WTC11 (cell line): Measurements from ENCODE around the gene XIAP. TPM values are rescaled to one million over a fixed set of nuclear protein-coding genes. Genes with fewer than 3 reads are reported as not detected.

ENCODE experiments used
- ATAC-seq: fragments of 200-7000 bp; cut with Tn5 transposase; 2 replicates; pipeline ENCODE4 v1.10.0; 2021; ENCODE audit warnings: mild to moderate bottlenecking, moderate library complexity
- CTCF ChIA-PET: fragments of 300-600 bp; sonication (Branson Sonifier 250); formaldehyde crosslinking; loops from one replicate; lab custom pipeline; 2021; ENCODE audit warnings: antibody characterized with exemption; lab: Charles Lee
- POLR2A ChIA-PET: fragments of 350-600 bp; sonication (Branson Sonifier 250); formaldehyde crosslinking; loops from one replicate; lab custom pipeline; 2021; ENCODE audit warnings: antibody characterized with exemption; lab: Charles Lee
- DNase-seq: peaks from one replicate; pipeline ENCODE4 v3.0.0; 2021; ENCODE audit warnings: low spot score
- H3K27ac Mint-ChIP-seq: 2 replicates; pipeline ENCODE4 v1.8.0; 2021; ENCODE audit warnings: mixed read lengths
- H3K27me3 Mint-ChIP-seq: 2 replicates; pipeline ENCODE4 v1.8.0; 2021; ENCODE audit warnings: low read depth, mild to moderate bottlenecking, moderate library complexity, mixed read lengths
- H3K36me3 Mint-ChIP-seq: 2 replicates; pipeline ENCODE4 v1.8.0; 2021; ENCODE audit warnings: mixed read lengths
- H3K4me1 Mint-ChIP-seq: 2 replicates; pipeline ENCODE4 v1.8.0; 2022; ENCODE audit warnings: mixed read lengths
- H3K4me3 Mint-ChIP-seq: 2 replicates; pipeline ENCODE4 v1.8.0; 2021; ENCODE audit warnings: mild to moderate bottlenecking, moderate library complexity, mixed read lengths
- H3K9me3 Mint-ChIP-seq: 2 replicates; pipeline ENCODE4 v1.8.0; 2021; ENCODE audit warnings: mixed read lengths
- ATF1 ChIP-seq: sonication (generic); formaldehyde crosslinking; IDR thresholded peaks from 2 replicates; pipeline ENCODE4 v1.8.1; 2023; ENCODE audit warnings: mild to moderate bottlenecking, moderate library complexity, missing genetic modification reagents
- ETV6 ChIP-seq: sonication (generic); formaldehyde crosslinking; IDR thresholded peaks from 2 replicates; pipeline ENCODE4 v1.8.1; 2022; ENCODE audit warnings: mild to moderate bottlenecking, missing genetic modification reagents
- FOXJ3 ChIP-seq: sonication (generic); formaldehyde crosslinking; IDR thresholded peaks from 2 replicates; pipeline ENCODE4 v1.9.0; 2021; ENCODE audit warnings: missing genetic modification reagents, mild to moderate bottlenecking, borderline replicate concordance
- OVOL2 ChIP-seq: fragments of 250-450 bp; sonication (Bioruptor Pico); IDR thresholded peaks from 2 replicates; pipeline ENCODE4 v1.9.0; 2021; ENCODE audit warnings: mild to moderate bottlenecking, borderline replicate concordance
- PREB ChIP-seq: sonication (generic); formaldehyde crosslinking; IDR thresholded peaks from 2 replicates; pipeline ENCODE4 v1.8.1; 2022; ENCODE audit warnings: mild to moderate bottlenecking, missing genetic modification reagents, moderate library complexity, borderline replicate concordance
- RELA ChIP-seq: sonication (generic); formaldehyde crosslinking; IDR thresholded peaks from 2 replicates; pipeline ENCODE4 v1.8.1; 2022; ENCODE audit warnings: missing genetic modification reagents, mild to moderate bottlenecking, borderline replicate concordance
- TEAD4 ChIP-seq: sonication (generic); formaldehyde crosslinking; IDR thresholded peaks from 2 replicates; pipeline ENCODE4 v1.8.0; 2022; ENCODE audit warnings: mild to moderate bottlenecking, missing genetic modification reagents
- ZNF425 ChIP-seq: fragments of 250-450 bp; sonication (Bioruptor Pico); conservative IDR thresholded peaks from 2 replicates; pipeline ENCODE4 v1.9.0; 2021; ENCODE audit warnings: mild to moderate bottlenecking
- total RNA-seq: library from RNA; stranded (reverse); gene quantifications from 3 replicates; pipeline ENCODE4 v1.2.3, GENCODE V29; 2021
- TF ChIP-seq, protein P1 (sequence below): sonication (generic); formaldehyde crosslinking; IDR thresholded peaks from 2 replicates; pipeline ENCODE4 v1.8.1; 2022; ENCODE audit warnings: mild to moderate bottlenecking, moderate library complexity, missing genetic modification reagents
- TF ChIP-seq, protein P2 (sequence below): sonication (generic); formaldehyde crosslinking; IDR thresholded peaks from 2 replicates; pipeline ENCODE4 v1.8.1; 2023; ENCODE audit warnings: mild to moderate bottlenecking, missing genetic modification reagents, borderline replicate concordance
- TF ChIP-seq, protein P3 (sequence below): fragments of 250-450 bp; sonication (Bioruptor Pico); IDR thresholded peaks from 2 replicates; pipeline ENCODE4 v1.9.0; 2021; ENCODE audit warnings: mild to moderate bottlenecking

XIAP gene
- total RNA-seq, 1 experiment from 2014 or later, result 40.7 TPM

- no peak for TF ChIP-seq ZNF425
These were observed 9.6 kb downstream of the XIAP start (continued) for GRCh38 chrX:123869488-123869887.

DNA sequence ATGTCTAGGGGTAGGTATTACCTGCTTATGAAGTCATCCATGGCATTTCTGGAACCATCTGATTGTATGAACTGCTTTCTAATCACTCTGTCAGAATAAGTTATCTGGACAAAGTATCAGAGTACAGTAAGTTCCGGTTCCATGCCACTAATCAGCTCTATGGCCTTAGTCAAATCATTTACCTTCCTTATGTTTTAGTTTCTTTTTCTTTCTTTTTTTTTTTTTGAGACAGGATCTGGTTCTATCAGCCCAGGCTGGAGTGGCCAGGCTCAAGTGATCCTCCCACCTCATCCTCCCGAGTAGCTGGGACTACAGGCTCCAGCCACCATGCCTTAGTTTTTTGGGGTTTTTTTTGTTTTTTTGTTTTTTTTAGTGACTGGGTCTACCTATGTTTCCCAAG lies 11.5 kb downstream of the XIAP start:
- Mint-ChIP-seq H3K4me1 (no peaks in the 10 kb centered on the region), H3K27me3 (no peaks in the 10 kb centered on the region), H3K9me3 (no peaks in the 10 kb centered on the region), H3K4me3 (no peak overlapping the region), H3K27ac (no peak overlapping the region)
- CTCF ChIA-PET, result no interaction called here
- POLR2A ChIA-PET, result no interaction called here
- TF ChIP-seq, protein P1, sequence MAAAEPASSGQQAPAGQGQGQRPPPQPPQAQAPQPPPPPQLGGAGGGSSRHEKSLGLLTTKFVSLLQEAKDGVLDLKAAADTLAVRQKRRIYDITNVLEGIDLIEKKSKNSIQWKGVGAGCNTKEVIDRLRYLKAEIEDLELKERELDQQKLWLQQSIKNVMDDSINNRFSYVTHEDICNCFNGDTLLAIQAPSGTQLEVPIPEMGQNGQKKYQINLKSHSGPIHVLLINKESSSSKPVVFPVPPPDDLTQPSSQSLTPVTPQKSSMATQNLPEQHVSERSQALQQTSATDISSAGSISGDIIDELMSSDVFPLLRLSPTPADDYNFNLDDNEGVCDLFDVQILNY (CRISPR knock-in tag), result no peak
- TF ChIP-seq, protein P2, sequence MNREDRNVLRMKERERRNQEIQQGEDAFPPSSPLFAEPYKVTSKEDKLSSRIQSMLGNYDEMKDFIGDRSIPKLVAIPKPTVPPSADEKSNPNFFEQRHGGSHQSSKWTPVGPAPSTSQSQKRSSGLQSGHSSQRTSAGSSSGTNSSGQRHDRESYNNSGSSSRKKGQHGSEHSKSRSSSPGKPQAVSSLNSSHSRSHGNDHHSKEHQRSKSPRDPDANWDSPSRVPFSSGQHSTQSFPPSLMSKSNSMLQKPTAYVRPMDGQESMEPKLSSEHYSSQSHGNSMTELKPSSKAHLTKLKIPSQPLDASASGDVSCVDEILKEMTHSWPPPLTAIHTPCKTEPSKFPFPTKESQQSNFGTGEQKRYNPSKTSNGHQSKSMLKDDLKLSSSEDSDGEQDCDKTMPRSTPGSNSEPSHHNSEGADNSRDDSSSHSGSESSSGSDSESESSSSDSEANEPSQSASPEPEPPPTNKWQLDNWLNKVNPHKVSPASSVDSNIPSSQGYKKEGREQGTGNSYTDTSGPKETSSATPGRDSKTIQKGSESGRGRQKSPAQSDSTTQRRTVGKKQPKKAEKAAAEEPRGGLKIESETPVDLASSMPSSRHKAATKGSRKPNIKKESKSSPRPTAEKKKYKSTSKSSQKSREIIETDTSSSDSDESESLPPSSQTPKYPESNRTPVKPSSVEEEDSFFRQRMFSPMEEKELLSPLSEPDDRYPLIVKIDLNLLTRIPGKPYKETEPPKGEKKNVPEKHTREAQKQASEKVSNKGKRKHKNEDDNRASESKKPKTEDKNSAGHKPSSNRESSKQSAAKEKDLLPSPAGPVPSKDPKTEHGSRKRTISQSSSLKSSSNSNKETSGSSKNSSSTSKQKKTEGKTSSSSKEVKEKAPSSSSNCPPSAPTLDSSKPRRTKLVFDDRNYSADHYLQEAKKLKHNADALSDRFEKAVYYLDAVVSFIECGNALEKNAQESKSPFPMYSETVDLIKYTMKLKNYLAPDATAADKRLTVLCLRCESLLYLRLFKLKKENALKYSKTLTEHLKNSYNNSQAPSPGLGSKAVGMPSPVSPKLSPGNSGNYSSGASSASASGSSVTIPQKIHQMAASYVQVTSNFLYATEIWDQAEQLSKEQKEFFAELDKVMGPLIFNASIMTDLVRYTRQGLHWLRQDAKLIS, result no peak
- TF ChIP-seq TEAD4 (CRISPR knock-in tag), result no peak
- TF ChIP-seq, all 79 proteins: peak for 0
- H3K36me3 Mint-ChIP-seq, result no peaks in the 10 kb centered on the region
- ATAC-seq (no peak), DNase-seq (no peak)

- POLR2A ChIA-PET, result no interaction called here
- CTCF ChIA-PET, result no interaction called here
- no peak overlapping the region for H3K27ac Mint-ChIP-seq
- H3K9me3 Mint-ChIP-seq, result no peaks in the 10 kb centered on the region
- DNase-seq (no peak), ATAC-seq (no peak)
- H3K27me3 Mint-ChIP-seq, result no peaks in the 10 kb centered on the region
- no peak overlapping the region for H3K4me3 Mint-ChIP-seq
- no peak for TF ChIP-seq OVOL2 (CRISPR knock-in tag)
- TF ChIP-seq ATF1 (CRISPR knock-in tag), result no peak
- TF ChIP-seq FOXJ3 (CRISPR knock-in tag), result no peak
- TF ChIP-seq, protein P3, sequence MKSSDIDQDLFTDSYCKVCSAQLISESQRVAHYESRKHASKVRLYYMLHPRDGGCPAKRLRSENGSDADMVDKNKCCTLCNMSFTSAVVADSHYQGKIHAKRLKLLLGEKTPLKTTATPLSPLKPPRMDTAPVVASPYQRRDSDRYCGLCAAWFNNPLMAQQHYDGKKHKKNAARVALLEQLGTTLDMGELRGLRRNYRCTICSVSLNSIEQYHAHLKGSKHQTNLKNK (CRISPR knock-in tag), result no peak
- TF ChIP-seq ETV6, result no peak
- no peak for TF ChIP-seq PREB (CRISPR knock-in tag)
- TF ChIP-seq RELA (CRISPR knock-in tag), result no peak
- TF ChIP-seq, protein P2, result no peak
- no peaks in the 10 kb centered on the region for H3K4me1 Mint-ChIP-seq
- 0 out of 2 replicates have a peak, but pooled peaks cover 2% of the 10 kb centered on the region for H3K36me3 Mint-ChIP-seq
These were observed 14.1 kb downstream of the XIAP start for GRCh38 chrX:123873956-123874355.
